GM12891 (cell line): Measurements from ENCODE around the gene GDF9.

Experiments used
- PAX5 ChIP-seq: IDR thresholded peaks from 2 replicates; pipeline ENCODE4 v1.6.1; 2011; ENCODE audit warnings: low read length, moderate library complexity, mild to moderate bottlenecking; ENCODE audit not compliant: insufficient read depth, severe bottlenecking
- POLR2A ChIP-seq: IDR thresholded peaks from 2 replicates; pipeline ENCODE4 v1.6.1; 2011; ENCODE audit warnings: low read depth, low read length, control low read depth
- POLR2AphosphoS5 ChIP-seq: IDR thresholded peaks from 2 replicates; pipeline ENCODE4 v1.6.1; 2011; ENCODE audit warnings: low read depth, low read length, control low read depth
- SPI1 ChIP-seq: IDR thresholded peaks from 2 replicates; pipeline ENCODE4 v1.6.1; 2011; ENCODE audit warnings: low read depth, low read length, control low read depth
- TAF1 ChIP-seq: IDR thresholded peaks from 2 replicates; pipeline ENCODE4 v1.6.1; 2011; ENCODE audit warnings: low read depth, low read length, control low read depth

DNA sequence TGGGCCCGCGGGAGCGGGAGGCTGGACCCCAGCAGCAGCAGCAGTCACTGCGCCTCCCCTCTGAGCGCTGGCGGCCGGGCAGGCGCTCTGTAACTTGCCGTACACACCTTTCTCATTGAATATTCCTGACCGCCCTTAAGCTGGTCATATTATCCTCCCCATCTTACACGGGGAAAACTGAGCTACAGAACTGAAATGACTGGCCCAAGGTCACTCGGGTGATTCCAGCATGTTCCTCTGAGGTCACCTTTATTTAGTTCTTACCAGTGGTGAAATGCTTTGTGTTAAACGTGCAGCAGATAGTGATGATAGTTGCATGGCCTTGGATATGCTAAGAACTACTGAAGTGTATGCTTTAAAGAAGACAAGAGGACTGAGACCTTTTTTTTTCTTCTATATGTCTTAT is 780 bp upstream of the GDF9 start:
- TF ChIP-seq POLR2A (no peak), POLR2AphosphoS5 (no peak), TAF1 (no peak), SPI1 (no peak), PAX5 (no peak)
